ENCODE data around the gene TRPV5.

GRCh38 chr7:142883145-142883544, 50.4 kb downstream of the TRPV5 start:
- TF ChIP-seq JUND (IDR thresholded peaks at IDR 0.05) (no peak), TAF1 (conservative IDR thresholded peaks at IDR 0.05) (no peak), CTCF (IDR thresholded peaks at IDR 0.05; ENCODE audit: low read depth, low read length, missing input control) (no peak)

Measured in liver (tissue), 3 donors.